ENCODE measurements around the gene CACNB4. TPM values are rescaled to one million over a fixed set of nuclear protein-coding genes. Genes with fewer than 3 reads are reported as not detected.

The CACNB4 gene
- polyA plus RNA-seq, 1 of the 3 experiments (the other 2 are of a cell fraction): 0.18 TPM

DNA sequence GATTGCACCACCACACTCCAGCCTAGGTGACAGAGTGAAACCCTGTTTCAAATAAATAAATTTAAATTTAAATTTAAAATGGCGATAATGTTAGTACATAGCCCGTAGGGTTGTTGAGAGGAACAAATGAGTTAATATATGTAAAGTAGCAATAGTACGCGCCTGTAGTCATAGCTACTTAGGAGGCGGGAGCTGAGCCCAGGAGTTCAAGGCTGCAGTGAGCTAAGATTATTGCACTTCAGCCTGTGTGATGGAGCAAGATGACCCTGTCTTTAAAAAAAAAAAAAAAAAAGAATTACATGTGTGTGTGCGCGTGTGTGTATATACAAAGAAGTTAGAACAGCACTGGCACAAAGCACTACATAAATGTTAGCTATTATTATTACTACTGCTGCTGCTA is 153.2 kb downstream of the CACNB4 start:
- H3K9ac ChIP-seq: no peak overlapping the region
- 90% methylated on average over 7 of the region's 7 CpGs for WGBS (ENCODE audit: low lambda C conversion rate)
- H3K27ac ChIP-seq (ENCODE audit: low read depth in 2 of 2, low read length in 1 of 2): no peak overlapping the region
- TF ChIP-seq JUND (IDR thresholded peaks at IDR 0.05) (no peak), POLR2AphosphoS5 (IDR thresholded peaks at IDR 0.05; ENCODE audit: low read depth, low read length) (no peak), RCOR1 (IDR thresholded peaks at IDR 0.05; ENCODE audit: low read length) (no peak), CHD2 (IDR thresholded peaks at IDR 0.05; ENCODE audit: low read length, partially characterized antibody) (no peak), RFX5 (IDR thresholded peaks at IDR 0.05; ENCODE audit: low read length) (no peak), FOXJ3 (CRISPR knock-in tag; IDR thresholded peaks at IDR 0.05) (no peak), TCF12 (IDR thresholded peaks at IDR 0.05) (no peak), YY1 (IDR thresholded peaks at IDR 0.05; ENCODE audit: low read depth) (no peak), FOSL2 (IDR thresholded peaks at IDR 0.05; ENCODE audit: borderline replicate concordance, low read depth) (no peak), MXI1 (IDR thresholded peaks at IDR 0.05; ENCODE audit: low read depth, low read length) (no peak), TEAD4 (IDR thresholded peaks at IDR 0.05; ENCODE audit: borderline replicate concordance, insufficient read depth) (no peak)
- TF ChIP-seq, protein P1, sequence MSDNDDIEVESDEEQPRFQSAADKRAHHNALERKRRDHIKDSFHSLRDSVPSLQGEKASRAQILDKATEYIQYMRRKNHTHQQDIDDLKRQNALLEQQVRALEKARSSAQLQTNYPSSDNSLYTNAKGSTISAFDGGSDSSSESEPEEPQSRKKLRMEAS (IDR thresholded peaks at IDR 0.05; ENCODE audit: low read depth): no peak
- no peak overlapping the region for H3K4me2 ChIP-seq
- no peaks in the 10 kb centered on the region for H3K36me3 ChIP-seq (replicated peaks in 1 of 2; ENCODE audit: control insufficient read depth in 1 of 2, insufficient read depth in 2 of 2, low read length in 1 of 2)
- H3F3A ChIP-seq (replicated peaks; ENCODE audit: insufficient read depth): no peaks in the 10 kb centered on the region
- POLR2A ChIA-PET: no interaction called here
- no peaks in the 10 kb centered on the region for H3K9me2 ChIP-seq
- no peak for DNase-seq
- no peaks in the 10 kb centered on the region for H3K9me3 ChIP-seq
- no peaks in the 10 kb centered on the region for H3K79me2 ChIP-seq (ENCODE audit: insufficient read depth)
- no peak overlapping the region for H3K4me3 ChIP-seq (ENCODE audit: low read depth in 2 of 2, low read length in 1 of 2)
- no peaks in the 10 kb centered on the region for H3K27me3 ChIP-seq (ENCODE audit: insufficient read depth)
- no peaks in the 10 kb centered on the region for H4K20me1 ChIP-seq (ENCODE audit: insufficient read depth)
- no peak overlapping the region for H2AFZ ChIP-seq (ENCODE audit: low read depth)
- H3K4me1 ChIP-seq (ENCODE audit: control insufficient read depth in 1 of 2, insufficient read depth in 2 of 2, low read depth in 1 of 2, low read length in 1 of 2): peaks cover 0 to 15% of the 10 kb centered on the region in 2 experiments; a peak in 1 of 4 replicates
- CTCF ChIA-PET: interaction anchor here (1.0 kb wide), 1 partner anchor 156 kb away, joined by 3 read pairs; no protein-coding TSS in a partner anchor

DNA sequence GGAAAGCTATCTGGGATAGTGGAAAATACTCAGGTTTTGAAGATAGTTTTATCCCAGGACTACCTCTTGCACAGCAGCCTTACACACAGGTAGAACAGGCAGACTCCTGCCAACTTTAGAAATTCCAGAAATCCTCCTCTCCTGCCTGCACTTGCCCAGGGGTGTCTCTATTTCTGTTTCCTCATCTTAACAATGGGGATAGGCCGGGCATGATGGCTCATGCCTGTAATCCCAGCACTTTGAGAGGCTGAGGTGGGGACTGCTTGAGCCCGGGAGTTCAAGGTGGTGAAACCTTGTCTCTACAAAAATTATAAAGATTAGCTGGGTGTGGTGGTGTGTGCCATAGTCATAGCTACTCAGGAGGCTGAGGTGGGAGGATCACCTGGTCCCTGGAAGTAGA is 153.7 kb downstream of the CACNB4 start:
- Histone ChIP-seq H3K9me3 (no peaks in the 10 kb centered on the region), H2AFZ (ENCODE audit: low read depth) (no peak overlapping the region), H4K20me1 (ENCODE audit: insufficient read depth) (no peaks in the 10 kb centered on the region), H3K9me2 (no peaks in the 10 kb centered on the region), H3K4me1 (ENCODE audit: control insufficient read depth in 1 of 2, insufficient read depth in 2 of 2, low read depth in 1 of 2, low read length in 1 of 2) (peaks cover 0 to 15% of the 10 kb centered on the region in 2 experiments; a peak in 1 of 4 replicates), H3F3A (replicated peaks; ENCODE audit: insufficient read depth) (no peaks in the 10 kb centered on the region), H3K27ac (ENCODE audit: low read depth in 2 of 2, low read length in 1 of 2) (no peak overlapping the region), H3K9ac (no peak overlapping the region), H3K79me2 (ENCODE audit: insufficient read depth) (no peaks in the 10 kb centered on the region), H3K4me3 (ENCODE audit: low read depth in 2 of 2, low read length in 1 of 2) (no peak overlapping the region), H3K36me3 (replicated peaks in 1 of 2; ENCODE audit: control insufficient read depth in 1 of 2, insufficient read depth in 2 of 2, low read length in 1 of 2) (no peaks in the 10 kb centered on the region), H3K4me2 (no peak overlapping the region), H3K27me3 (ENCODE audit: insufficient read depth) (no peaks in the 10 kb centered on the region)
- DNase-seq: no peak
- TF ChIP-seq FOSL2 (IDR thresholded peaks at IDR 0.05; ENCODE audit: borderline replicate concordance, low read depth): no peak
- TF ChIP-seq RFX5 (IDR thresholded peaks at IDR 0.05; ENCODE audit: low read length): no peak
- TF ChIP-seq ELF1 (IDR thresholded peaks at IDR 0.05): no peak
- TF ChIP-seq RCOR1 (IDR thresholded peaks at IDR 0.05; ENCODE audit: low read length): no peak
- TF ChIP-seq CHD2 (IDR thresholded peaks at IDR 0.05; ENCODE audit: low read length, partially characterized antibody): no peak
- no peak for TF ChIP-seq NRF1 (IDR thresholded peaks at IDR 0.05; ENCODE audit: low read depth, low read length)
- no peak for TF ChIP-seq SMC3 (IDR thresholded peaks at IDR 0.05; ENCODE audit: low read depth, low read length)
- TF ChIP-seq, protein P2, sequence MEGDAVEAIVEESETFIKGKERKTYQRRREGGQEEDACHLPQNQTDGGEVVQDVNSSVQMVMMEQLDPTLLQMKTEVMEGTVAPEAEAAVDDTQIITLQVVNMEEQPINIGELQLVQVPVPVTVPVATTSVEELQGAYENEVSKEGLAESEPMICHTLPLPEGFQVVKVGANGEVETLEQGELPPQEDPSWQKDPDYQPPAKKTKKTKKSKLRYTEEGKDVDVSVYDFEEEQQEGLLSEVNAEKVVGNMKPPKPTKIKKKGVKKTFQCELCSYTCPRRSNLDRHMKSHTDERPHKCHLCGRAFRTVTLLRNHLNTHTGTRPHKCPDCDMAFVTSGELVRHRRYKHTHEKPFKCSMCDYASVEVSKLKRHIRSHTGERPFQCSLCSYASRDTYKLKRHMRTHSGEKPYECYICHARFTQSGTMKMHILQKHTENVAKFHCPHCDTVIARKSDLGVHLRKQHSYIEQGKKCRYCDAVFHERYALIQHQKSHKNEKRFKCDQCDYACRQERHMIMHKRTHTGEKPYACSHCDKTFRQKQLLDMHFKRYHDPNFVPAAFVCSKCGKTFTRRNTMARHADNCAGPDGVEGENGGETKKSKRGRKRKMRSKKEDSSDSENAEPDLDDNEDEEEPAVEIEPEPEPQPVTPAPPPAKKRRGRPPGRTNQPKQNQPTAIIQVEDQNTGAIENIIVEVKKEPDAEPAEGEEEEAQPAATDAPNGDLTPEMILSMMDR (IDR thresholded peaks at IDR 0.05): no peak
- TF ChIP-seq, protein P3, sequence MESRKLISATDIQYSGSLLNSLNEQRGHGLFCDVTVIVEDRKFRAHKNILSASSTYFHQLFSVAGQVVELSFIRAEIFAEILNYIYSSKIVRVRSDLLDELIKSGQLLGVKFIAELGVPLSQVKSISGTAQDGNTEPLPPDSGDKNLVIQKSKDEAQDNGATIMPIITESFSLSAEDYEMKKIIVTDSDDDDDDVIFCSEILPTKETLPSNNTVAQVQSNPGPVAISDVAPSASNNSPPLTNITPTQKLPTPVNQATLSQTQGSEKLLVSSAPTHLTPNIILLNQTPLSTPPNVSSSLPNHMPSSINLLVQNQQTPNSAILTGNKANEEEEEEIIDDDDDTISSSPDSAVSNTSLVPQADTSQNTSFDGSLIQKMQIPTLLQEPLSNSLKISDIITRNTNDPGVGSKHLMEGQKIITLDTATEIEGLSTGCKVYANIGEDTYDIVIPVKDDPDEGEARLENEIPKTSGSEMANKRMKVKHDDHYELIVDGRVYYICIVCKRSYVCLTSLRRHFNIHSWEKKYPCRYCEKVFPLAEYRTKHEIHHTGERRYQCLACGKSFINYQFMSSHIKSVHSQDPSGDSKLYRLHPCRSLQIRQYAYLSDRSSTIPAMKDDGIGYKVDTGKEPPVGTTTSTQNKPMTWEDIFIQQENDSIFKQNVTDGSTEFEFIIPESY (IDR thresholded peaks at IDR 0.05; ENCODE audit: borderline replicate concordance, low read depth): no peak
- TF ChIP-seq FOXM1 (IDR thresholded peaks at IDR 0.05; ENCODE audit: low read depth): no peak
- TF ChIP-seq POLR2AphosphoS5 (IDR thresholded peaks at IDR 0.05; ENCODE audit: low read depth, low read length): no peak
- TF ChIP-seq RAD21 (IDR thresholded peaks at IDR 0.05; ENCODE audit: low read length): no peak
- TF ChIP-seq EZH2phosphoT487 (IDR thresholded peaks at IDR 0.05; ENCODE audit: borderline replicate concordance, low read depth): no peak
- TF ChIP-seq, protein P4, sequence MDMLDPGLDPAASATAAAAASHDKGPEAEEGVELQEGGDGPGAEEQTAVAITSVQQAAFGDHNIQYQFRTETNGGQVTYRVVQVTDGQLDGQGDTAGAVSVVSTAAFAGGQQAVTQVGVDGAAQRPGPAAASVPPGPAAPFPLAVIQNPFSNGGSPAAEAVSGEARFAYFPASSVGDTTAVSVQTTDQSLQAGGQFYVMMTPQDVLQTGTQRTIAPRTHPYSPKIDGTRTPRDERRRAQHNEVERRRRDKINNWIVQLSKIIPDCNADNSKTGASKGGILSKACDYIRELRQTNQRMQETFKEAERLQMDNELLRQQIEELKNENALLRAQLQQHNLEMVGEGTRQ (IDR thresholded peaks at IDR 0.05; ENCODE audit: borderline replicate concordance, low read depth, low read length): no peak
- CTCF ChIA-PET: interaction anchor here (1.0 kb wide), 1 partner anchor 156 kb away, joined by 3 read pairs; no protein-coding TSS in a partner anchor
- WGBS (ENCODE audit: low lambda C conversion rate): 17% methylated on average over 2 of the region's 2 CpGs
- POLR2A ChIA-PET: no interaction called here

Measured in SK-N-SH (cell line).